GM12878 (cell line): Measurements from ENCODE around the gene DUOX1.

ENCODE experiments used
- CTCF ChIP-seq, 3 experiments: IDR thresholded peaks in 2 of 3; conservative IDR thresholded peaks in 1 of 3; 2 replicates each; pipeline ENCODE4 v1.5.1; 2011; ENCODE audit warnings: low read depth in 3 of 3, low read length in 3 of 3, mild to moderate bottlenecking in 3 of 3, control low read depth in 2 of 3, moderate library complexity in 2 of 3, inconsistent platforms in 1 of 3, mixed read lengths in 1 of 3; ENCODE audit not compliant: control insufficient read depth in 2 of 3, insufficient read depth in 1 of 3; ENCODE audit errors: extremely low read depth in 1 of 3
- EP300 ChIP-seq, 2 experiments: fragments of 150-350 bp in 1 of 2; IDR thresholded peaks; 2 replicates each; pipeline ENCODE4 v1.6.1; 2011 to 2012; ENCODE audit warnings: low read depth in 2 of 2, low read length in 2 of 2, borderline replicate concordance in 1 of 2, improper control_type of control experiment in 1 of 2, inconsistent platforms in 1 of 2; ENCODE audit not compliant: control insufficient read depth in 1 of 2
- IRF4 ChIP-seq: IDR thresholded peaks from 2 replicates; pipeline ENCODE4 v1.6.1; 2011; ENCODE audit warnings: low read depth, low read length
- POLR2A ChIP-seq: IDR thresholded peaks from 2 replicates; pipeline ENCODE4 v1.6.1; 2011; ENCODE audit warnings: low read depth, mild to moderate bottlenecking, low read length
- RAD51 ChIP-seq: fragments of 450-650 bp; IDR thresholded peaks from 2 replicates; pipeline ENCODE4 v1.6.1; 2016; ENCODE audit warnings: moderate library complexity, mild to moderate bottlenecking, inconsistent platforms
- RFX5 ChIP-seq: IDR thresholded peaks from 2 replicates; pipeline ENCODE4 v1.6.1; 2011; ENCODE audit warnings: low read depth, low read length, improper control_type of control experiment
- ZSCAN29 ChIP-seq: fragments of 450-650 bp; IDR thresholded peaks from 2 replicates; pipeline ENCODE4 v1.6.1; 2017; ENCODE audit warnings: mild to moderate bottlenecking, moderate library complexity
- TF ChIP-seq, protein P1 (sequence below): IDR thresholded peaks from 2 replicates; pipeline ENCODE4 v1.6.1; 2012; ENCODE audit warnings: mild to moderate bottlenecking, low read depth, low read length
- TF ChIP-seq, protein P2 (sequence below): fragments of 450-650 bp; IDR thresholded peaks from 2 replicates; pipeline ENCODE4 v1.6.1; 2014; ENCODE audit warnings: mild to moderate bottlenecking

DNA sequence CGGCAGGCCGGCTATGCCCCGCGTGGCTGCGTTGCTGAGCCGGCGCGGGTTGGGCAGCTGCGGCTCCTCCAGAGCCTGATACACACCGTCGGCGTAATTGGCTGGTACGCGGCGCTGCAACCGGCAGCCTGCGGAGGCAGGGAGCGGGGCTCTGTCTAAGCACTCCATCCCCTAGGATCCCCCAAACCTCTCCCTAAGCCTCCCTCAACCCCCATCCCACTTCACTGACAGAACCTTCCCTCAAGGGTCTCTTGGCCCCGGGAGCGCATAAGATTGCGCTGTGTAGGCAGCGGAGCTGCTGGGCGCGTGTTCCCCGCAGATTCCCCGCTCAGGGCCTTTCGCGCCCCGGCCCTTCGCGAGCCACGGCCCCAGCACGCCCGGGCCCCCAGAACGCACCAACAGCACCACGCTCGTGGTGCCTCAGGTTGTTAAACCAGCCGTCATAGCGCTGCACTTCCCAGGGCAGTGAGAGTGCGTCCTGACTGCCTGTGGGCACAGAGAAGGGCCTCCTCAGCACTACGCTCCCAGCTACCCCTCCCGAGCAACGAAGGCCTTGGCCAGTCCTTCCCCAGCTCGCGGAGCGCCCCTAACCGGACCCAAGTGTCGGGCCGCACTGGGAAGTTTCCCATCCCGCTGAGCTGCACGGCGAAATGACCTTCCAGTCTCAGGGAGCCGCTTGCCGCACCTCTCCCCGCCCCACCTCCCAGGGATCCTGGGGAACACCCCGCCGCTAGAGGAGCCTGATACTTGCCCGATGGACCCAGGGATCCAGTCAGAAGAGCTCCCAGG, 17.0 kb upstream of the DUOX1 start:
- TF ChIP-seq POLR2A = no peak
- TF ChIP-seq, protein P1, sequence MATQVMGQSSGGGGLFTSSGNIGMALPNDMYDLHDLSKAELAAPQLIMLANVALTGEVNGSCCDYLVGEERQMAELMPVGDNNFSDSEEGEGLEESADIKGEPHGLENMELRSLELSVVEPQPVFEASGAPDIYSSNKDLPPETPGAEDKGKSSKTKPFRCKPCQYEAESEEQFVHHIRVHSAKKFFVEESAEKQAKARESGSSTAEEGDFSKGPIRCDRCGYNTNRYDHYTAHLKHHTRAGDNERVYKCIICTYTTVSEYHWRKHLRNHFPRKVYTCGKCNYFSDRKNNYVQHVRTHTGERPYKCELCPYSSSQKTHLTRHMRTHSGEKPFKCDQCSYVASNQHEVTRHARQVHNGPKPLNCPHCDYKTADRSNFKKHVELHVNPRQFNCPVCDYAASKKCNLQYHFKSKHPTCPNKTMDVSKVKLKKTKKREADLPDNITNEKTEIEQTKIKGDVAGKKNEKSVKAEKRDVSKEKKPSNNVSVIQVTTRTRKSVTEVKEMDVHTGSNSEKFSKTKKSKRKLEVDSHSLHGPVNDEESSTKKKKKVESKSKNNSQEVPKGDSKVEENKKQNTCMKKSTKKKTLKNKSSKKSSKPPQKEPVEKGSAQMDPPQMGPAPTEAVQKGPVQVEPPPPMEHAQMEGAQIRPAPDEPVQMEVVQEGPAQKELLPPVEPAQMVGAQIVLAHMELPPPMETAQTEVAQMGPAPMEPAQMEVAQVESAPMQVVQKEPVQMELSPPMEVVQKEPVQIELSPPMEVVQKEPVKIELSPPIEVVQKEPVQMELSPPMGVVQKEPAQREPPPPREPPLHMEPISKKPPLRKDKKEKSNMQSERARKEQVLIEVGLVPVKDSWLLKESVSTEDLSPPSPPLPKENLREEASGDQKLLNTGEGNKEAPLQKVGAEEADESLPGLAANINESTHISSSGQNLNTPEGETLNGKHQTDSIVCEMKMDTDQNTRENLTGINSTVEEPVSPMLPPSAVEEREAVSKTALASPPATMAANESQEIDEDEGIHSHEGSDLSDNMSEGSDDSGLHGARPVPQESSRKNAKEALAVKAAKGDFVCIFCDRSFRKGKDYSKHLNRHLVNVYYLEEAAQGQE = no peak
- TF ChIP-seq RAD51 = no peak
- no peak for TF ChIP-seq ZSCAN29
- no peak for TF ChIP-seq CTCF (IDR thresholded peaks at IDR 0.05 in 2 of 3, conservative IDR thresholded peaks at IDR 0.05 in 1 of 3; ENCODE audit: control insufficient read depth in 2 of 3, extremely low read depth in 1 of 3, insufficient read depth in 1 of 3, low read depth in 3 of 3, low read length in 3 of 3)
- TF ChIP-seq, protein P2, sequence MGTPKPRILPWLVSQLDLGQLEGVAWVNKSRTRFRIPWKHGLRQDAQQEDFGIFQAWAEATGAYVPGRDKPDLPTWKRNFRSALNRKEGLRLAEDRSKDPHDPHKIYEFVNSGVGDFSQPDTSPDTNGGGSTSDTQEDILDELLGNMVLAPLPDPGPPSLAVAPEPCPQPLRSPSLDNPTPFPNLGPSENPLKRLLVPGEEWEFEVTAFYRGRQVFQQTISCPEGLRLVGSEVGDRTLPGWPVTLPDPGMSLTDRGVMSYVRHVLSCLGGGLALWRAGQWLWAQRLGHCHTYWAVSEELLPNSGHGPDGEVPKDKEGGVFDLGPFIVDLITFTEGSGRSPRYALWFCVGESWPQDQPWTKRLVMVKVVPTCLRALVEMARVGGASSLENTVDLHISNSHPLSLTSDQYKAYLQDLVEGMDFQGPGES = no peak
- TF ChIP-seq IRF4 = no peak
- no peak for TF ChIP-seq RFX5
- TF ChIP-seq EP300 (IDR thresholded peaks at IDR 0.05; ENCODE audit: borderline replicate concordance in 1 of 2, control insufficient read depth in 1 of 2, low read depth in 2 of 2, low read length in 2 of 2) = no peak
